Stimulated activated CD8-positive, alpha-beta memory T cell treated with anti-CD3 and anti-CD28 coated beads, Interleukin-2, amount 100 ng/mL, for 48 hours (primary cell): Measurements from ENCODE around the gene MED31.
"Not testable (repeated sequence)": the region's sequence is repeated elsewhere in the genome, so short reads cannot be mapped to it uniquely, and the experiment has no call there.

Experiments used
- DNase-seq, 2 donors: peaks; one replicate each; pipeline ENCODE4 v3.0.0-alpha.2; 2020; ENCODE audit warnings: low read depth in 2 of 2

MED31 gene

DNA sequence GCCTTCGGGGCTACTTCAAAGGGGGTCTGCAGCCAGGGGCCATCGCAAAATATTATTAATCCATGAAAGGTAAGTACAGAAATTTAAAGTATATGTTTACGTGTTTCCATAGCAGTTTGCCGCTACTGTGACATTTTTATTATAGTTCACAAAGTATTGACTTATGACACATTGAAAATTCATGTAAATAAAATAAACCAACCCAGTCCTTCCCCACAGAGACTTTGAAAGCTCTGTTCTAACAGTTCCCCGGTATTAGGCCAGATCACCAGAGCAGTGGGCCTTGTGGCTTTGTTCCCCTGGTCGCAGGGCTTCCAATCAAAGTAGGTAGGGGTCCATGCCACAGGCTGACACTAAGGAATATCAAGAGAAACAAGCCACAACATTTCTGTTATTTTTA, 24.8 kb downstream of the MED31 start:
- DNase-seq = no peak

DNA sequence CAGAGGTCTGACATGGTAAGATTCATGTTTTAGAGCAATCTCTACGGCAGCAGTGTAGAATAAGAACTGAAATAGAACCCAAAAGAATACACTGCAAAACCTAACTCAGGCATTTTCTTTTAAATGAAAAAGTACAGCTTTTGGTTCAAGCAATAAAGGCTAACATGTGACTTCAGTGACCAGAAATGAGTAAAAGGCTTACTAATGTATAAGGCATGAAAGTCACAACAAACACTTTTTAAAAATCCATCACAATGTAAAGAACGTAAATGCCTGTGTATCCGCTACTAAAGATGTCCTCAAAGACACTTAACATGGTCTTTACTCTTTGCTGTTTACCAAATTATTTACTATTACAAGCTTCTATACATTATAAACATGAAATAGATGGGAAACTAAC, 27.5 kb downstream of the MED31 start:
- DNase-seq = no peak

DNA sequence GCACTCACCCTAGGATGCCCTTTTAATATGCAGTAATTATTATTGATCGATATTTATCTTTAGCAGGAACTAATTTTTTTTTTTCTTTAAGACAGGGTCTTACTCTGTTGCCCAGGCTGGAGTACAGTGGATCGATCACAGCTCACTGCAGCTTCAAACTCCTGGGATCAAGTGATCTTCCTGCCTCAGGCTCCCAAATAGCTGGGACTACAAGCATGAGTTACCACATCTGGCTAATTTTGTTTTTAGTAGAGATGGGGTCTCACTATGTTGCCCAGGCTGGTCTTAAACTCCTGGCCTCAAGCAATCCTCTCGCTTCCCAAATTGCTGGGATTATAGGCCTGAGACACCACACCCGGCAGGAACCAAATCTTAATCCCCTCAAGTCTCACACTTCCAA, 40.2 kb downstream of the MED31 start:
- no peak for DNase-seq

DNA sequence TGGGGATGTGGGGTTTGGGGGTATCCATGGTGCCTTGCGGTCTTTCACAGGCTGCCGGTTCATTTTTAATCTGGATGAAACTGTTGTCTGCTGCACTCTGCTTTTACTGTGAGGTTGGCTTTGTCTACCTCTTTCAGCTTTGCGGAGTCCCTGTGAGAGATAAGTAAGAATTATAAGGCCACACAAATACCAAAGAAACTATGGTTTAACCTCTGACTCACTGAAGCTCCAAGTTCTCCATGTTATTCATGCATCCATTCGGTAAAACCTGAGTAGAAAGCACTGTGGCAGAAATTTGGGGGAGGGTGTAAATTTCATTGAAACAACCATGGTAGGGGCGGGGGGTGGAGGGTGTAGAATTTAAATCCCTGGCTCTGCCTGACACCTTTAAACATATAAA, 41.4 kb downstream of the MED31 start:
- DNase-seq = no peak

DNA sequence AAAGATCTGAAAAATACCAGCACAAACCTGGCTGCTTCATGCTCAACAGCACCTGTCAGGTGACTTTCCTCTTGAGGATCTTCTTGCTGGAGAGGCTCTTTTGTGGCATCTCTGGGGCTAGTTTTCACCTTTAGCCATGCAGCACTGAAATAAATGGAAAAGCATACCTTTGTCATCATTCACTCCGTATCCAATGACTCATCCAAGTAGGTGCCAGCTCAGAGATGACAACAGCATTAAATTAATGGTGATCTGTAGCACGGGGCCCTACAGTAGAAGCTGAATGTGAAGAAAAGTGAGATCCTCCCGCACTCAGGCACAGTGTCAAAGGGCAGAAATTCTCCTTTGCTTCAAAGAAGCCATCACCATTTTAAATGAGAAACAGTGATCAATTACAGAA, 43.1 kb downstream of the MED31 start:
- DNase-seq = no peak

DNA sequence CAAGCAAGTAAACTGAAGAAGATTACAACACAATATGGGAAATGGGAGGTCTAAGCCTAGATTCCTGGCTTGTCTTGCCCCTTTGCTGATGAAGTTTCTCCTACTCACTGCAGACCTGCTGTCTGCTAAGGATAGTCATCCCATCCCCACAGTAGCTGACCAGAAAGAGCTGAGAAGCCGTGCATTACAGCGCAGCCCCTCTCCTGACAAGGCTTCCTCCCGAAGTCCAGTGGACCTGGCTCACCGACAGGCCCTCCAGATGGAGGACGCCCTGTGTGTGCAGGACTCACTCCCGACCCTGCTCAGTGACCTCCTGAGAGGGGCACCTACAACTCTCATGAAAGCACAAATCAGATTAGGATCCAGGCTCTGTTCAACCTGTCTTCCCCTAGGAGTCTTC, 46.3 kb downstream of the MED31 start:
- DNase-seq = no peak

DNA sequence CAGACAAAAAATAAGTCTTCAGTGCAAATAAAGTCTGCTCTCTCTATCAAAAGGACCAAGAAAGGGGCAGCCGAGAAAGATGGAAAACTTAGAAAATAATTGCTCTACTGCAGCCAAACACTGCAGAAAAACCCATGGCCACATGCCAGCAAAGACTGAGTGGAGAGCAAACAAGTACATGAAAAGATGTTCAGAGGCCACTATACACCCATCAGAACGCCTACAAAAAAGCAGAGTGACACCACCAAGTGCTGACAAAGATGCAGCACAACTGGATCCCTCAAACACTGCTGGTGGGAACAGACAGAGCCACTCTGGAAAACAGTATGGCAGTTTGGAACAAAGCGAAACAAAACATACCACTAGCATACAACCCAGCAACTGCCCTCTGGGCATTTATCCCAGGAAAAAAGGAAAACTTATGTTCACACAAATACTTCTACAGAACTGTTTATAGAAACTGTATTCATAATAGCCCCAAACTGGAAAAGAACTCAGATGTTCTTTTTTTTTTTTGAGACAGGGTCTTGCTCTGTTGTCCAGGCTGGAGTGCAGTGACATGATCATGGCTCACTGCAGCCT, 47.6 kb downstream of the MED31 start:
- no peak for DNase-seq

DNA sequence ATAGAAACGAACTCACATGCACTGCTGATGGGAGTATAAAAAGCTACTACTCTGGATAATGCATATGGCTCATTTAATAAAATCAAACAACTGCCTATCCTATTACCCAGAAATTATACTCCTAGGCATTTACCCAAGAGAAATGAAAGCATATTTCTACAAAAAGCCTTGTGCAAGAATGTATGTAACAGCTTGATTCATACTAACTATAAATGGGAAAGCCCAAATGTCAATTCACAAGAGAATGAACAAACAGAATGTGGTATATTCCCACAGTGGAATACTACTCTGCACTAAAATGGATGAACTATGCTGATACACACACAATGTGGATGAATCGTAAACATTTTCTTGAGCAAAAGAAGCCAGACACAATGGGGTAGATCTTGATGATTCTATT, 49.3 kb downstream of the MED31 start:
- no peak for DNase-seq

DNA sequence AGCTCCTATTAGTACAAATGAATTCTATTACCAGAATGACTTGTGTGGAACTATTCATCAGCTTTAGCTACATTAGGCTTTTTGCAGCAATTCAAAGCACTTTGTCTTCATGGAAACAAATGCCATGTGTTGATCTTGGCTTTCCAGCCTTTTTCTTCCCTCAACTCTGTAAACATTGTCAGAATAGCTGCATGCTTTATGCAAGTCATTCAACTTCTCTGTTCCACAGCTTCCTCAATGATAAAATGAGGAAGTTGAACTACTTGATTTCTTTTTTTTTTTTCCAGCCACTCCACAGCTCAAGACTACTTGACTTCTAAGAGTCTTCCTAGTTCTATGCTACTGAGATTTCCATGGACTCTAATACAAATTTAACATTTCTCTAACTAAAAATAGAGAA, 52.0 kb downstream of the MED31 start:
- DNase-seq = no peak

DNA sequence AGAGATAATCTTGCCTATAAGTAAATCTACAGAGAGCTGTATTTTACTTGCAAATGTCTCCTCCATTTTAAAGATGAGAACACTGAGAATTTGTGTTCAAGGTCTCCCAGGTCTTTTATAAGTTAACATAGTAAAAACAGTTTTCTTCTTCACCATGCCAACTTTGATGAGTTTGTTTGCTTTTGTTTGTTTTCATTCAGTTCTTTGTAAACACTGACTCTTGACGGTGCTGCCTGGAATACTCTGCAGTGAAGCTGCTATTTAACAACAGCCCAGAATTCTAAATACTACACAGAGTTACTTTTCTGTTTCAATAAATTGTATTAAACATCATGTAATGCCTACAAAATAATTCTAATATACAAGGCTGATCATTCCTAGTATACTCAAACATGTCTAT, 53.7 kb downstream of the MED31 start:
- no peak for DNase-seq

DNA sequence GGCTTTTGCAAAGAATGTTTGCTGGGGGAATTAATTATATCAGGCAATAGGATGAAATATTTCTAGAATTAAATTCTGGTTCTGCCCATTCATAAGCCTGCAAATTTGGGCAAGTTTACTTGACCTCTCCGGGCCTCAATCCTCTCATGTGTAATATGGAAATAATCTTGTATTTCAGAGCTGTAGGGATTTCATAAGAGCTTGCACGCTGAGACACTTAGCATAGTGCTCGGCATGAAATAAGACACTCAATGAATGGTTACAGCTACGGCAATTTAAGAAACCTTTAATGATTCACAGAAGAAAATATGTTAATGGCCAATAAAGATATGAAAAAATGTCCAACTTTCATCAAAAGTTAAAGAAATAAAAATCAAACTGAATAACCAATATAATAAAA, 54.5 kb downstream of the MED31 start:
- no peak for DNase-seq

DNA sequence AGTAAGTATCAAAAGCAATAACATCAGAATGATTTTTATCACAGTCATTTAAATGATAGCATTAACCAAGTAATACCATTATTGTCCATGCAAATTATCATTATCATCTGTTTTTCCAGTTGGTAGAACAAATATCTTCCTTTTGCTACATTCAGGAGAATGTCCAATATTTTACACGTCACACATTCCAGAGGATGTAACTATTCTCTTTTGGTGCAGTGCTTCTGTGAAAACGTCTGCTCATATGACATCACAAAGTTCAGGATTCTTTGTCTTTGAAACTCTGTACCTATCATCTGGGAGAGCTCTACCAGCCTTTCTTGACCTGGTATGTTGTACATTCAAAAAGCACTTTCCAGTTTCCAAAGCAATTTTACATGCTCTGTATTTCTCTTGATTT, 54.9 kb downstream of the MED31 start:
- no peak for DNase-seq

DNA sequence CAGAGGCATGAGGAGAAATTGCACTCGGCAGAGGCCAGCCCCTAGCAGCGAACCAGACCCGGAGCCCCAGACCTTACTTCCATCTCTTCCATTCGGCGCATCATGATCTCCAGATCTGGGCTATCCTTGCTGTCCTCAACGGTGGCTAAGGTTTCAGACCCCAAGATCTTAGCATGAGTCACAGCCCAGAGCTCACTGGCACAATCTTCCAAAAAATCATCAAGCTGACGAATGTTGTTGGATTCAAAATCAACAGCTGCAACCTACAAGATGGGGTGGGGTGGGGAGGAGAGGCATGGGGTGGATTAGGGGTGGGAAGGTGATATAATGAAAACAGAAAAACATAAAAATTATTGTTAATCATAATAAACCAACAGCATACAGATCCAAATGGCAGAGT, 55.3 kb downstream of the MED31 start:
- DNase-seq = no peak

DNA sequence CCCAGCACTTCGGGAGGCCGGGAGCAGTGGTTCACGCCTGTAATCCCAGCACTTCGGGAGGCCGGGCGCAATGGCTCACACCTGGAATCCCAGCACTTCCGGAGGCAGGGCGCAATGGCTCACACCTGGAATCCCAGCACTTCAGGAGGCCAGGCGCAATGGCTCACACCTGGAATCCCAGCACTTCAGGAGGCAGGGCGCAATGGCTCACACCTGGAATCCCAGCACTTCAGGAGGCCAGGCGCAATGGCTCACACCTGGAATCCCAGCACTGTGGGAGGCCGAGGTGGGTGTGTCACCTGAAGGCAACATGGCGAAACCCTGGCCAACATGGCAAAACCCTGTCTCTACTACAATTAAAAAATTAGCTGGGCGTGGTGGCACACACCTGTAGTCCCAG, 58.0 kb downstream of the MED31 start:
- DNase-seq = not testable (repeated sequence)
